Sigmoid colon (tissue), 3 donors: ENCODE measurements around the gene OLFM2.

Source experiments
- CTCF ChIP-seq, 4 experiments: fragments of 450-650 bp in 3 of 4; fragments of 200-600 bp in 1 of 4; IDR thresholded peaks; one replicate each; pipeline ENCODE4 v1.5.1; 2016 to 2019; ENCODE audit warnings: antibody characterized with exemption in 4 of 4, mild to moderate bottlenecking in 3 of 4, moderate library complexity in 2 of 4
- POLR2A ChIP-seq, 2 donors: fragments of 450-650 bp; IDR thresholded peaks; one replicate each; pipeline ENCODE4 v1.6.1; 2016; ENCODE audit warnings: antibody characterized with exemption in 2 of 2, mild to moderate bottlenecking in 2 of 2, moderate library complexity in 2 of 2

GRCh38 chr19:9861503-9861902, 74.8 kb downstream of the OLFM2 start:
- no peak for TF ChIP-seq CTCF (IDR thresholded peaks at IDR 0.05)
- no peak for TF ChIP-seq POLR2A (IDR thresholded peaks at IDR 0.05)
